Colon (tissue), 2 donors: Measurements from ENCODE around the gene SERPINB10.

ENCODE experiments used
- FAIRE-seq: peaks from 2 replicates; lab custom pipeline; 2012; peaks lifted over from hg19 to GRCh38; lab: Jason Lieb, UNC
- donor health status: control.
- donor health status: control.

The SERPINB10 gene

DNA sequence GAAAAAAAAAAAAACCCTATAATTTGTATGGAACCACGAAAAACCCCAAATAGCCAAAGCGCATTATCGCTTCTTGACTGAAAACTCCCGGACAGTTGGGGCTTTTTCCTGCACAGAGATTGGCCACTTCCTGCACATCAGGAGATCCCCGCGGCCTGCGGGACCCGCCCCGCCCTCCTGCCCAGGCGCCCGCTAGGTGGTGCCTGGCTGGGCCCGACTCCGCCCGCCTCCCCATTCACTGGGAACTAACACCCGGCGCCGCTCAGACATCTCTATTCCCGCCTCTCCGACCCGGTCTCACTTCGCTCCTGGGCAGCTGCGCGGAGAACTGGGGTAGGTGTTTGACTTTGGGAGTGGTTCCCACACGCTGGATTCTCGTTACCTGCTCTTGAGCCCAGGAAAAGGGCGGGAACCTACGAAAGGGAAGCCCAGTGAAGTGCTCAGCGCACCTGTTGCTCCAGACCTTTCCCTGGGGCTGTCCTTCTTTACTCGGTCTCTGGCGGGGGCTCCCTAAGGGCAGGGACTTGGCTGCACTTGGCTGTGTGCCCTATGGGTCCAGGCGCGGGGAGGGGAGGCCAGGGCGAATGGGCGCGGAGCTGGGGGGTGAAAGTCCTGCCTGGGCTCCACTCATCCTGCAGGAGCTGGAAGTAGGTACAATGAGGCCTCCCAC lies 41.4 kb downstream of the SERPINB10 start, which contains the start of gene HMSD:
Gene HMSD (plus strand): TSS at position 234 of the 670 bp plus-strand sequence. CDS start 4,155 bp downstream, outside the sequence.
- FAIRE-seq, result no peak

GRCh38 chr18:63951302-63951705 lies 43.5 kb downstream of the SERPINB10 start:
- no peak for FAIRE-seq

- no peak for FAIRE-seq
Measured at GRCh38 chr18:63953811-63954210, 46.1 kb downstream of the SERPINB10 start.

DNA sequence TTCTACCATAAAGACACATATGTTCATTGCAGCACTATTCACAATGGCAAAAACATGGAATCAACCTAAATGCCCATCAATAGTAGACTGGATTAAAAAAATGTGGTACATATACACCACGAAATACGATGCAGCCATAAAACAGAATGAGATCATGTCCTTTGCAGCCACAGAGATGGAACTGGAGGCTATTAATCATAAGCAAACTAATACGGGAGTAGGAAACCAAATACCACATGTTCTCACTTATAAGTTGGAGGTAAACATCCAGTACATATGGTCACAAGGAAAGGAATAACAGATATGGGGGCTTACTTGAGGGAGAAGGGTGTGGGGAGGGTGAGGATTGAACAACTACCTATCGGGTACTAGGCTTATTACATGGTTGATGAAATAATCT lies 49.0 kb downstream of the SERPINB10 start:
- FAIRE-seq, result no peak

- FAIRE-seq, result no peak
Measured at GRCh38 chr18:63960891-63961290, 53.1 kb downstream of the SERPINB10 start.

- no peak for FAIRE-seq
Measured at GRCh38 chr18:63961435-63961980, 53.8 kb downstream of the SERPINB10 start.

- no peak for FAIRE-seq
Measured at GRCh38 chr18:63962137-63962536, 54.4 kb downstream of the SERPINB10 start.

DNA sequence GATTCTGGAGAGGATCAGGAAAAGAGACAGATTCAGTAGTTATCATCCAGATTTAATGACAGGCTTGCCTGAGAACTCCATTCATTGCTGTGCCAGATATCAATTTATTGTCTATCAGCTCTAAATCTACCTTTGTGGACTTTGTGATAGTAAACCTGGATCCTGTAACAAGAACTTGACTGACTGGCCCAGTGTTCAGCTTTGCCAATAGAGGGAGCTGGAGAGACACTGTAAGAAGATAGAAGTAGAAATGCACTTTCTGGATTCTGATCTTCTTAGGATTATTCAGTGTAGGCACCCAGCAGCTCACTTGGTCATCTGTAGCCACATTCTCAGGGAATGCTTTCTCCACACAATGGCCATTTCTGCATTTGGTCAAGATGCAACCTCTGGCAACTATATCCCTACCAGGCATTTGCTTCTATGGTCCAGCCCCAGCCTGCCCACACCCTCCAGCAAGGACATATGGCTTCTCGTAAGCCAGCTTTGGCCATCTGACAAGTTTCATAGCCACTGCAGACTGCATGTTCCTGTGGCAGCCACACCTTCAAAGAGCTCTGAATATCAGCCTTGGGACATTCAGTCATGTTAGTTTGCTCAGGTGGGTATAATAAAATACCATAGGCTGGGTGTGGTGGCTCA lies 56.0 kb downstream of the SERPINB10 start:
- no peak for FAIRE-seq

- no peak for FAIRE-seq
Measured at GRCh38 chr18:63964908-63965307, 57.1 kb downstream of the SERPINB10 start.

- FAIRE-seq, result no peak
Measured at GRCh38 chr18:63965716-63966330, 58.1 kb downstream of the SERPINB10 start.

GRCh38 chr18:63969942-63970808 lies 62.4 kb downstream of the SERPINB10 start, which contains the start of gene SERPINB8:
TSS of gene SERPINB8 (plus strand) at chr18:63970081. CDS start at chr18:63978309, 8,228 bp downstream.
- FAIRE-seq, result no peak

DNA sequence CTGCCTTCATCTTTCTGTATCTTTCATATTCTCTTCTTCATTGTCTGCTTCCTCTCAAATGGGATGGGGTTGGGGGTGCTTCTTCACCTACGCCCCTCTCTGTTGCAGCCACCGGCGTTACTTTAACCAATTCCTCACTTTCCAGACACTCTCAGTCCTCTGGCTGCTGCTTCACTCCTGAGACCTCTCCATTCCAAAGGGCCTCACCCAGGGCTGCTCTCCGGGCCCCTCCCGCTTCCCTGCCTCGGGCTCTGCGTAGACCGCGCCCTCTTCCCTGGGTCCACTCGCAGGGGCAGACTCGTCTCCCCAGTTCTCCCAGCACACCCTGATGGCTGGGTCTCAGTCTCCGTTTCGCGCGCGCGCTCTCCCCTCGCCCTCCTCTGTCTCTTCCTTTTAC lies 63.0 kb downstream of the SERPINB10 start:
- no peak for FAIRE-seq

GRCh38 chr18:63971320-63972001 lies 63.7 kb downstream of the SERPINB10 start:
- FAIRE-seq, result no peak

- FAIRE-seq, result no peak
Measured at GRCh38 chr18:63972002-63972376, 64.2 kb downstream of the SERPINB10 start.

GRCh38 chr18:63974991-63975390 lies 67.2 kb downstream of the SERPINB10 start:
- FAIRE-seq, result no peak

DNA sequence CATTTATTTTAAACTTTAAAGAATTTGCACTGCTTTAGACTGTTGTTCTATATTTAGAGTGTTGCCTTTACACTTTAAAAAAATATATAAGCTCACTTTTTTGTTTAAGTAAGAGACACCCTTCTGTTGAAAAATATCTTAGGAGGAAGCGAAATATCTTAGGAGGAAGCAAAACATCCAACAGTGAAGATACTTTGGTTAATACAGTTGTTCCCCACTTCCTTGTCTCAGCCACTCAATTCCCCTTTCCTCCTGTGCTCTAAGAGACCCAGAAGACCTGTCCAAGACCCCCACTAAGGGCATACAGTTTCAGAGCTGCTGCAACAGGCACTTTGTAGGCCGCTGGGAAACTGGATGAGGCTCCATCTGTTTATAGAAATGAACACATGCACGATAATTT lies 67.9 kb downstream of the SERPINB10 start:
- FAIRE-seq, result no peak

DNA sequence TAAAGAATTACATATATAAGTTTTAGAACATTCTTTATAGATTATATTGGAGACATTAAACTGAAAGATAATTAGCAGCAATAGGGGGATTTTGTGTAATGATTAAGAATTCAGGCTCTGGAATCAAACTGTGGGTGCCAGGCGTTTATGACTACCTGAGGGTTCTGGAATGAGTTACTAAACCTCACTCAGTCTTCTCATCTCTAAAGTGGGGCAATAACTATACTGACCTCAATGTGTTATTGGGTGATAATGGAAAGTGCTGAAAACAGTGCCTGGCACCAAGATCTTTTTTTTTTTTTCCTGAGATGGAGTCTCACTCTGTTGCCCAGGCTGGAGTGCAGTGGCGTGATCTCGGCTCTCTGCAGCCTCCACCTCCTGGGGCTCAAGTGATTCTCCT lies 69.3 kb downstream of the SERPINB10 start:
- no peak for FAIRE-seq

- FAIRE-seq, result no peak
Measured at GRCh38 chr18:63979409-63979920, 71.7 kb downstream of the SERPINB10 start.

DNA sequence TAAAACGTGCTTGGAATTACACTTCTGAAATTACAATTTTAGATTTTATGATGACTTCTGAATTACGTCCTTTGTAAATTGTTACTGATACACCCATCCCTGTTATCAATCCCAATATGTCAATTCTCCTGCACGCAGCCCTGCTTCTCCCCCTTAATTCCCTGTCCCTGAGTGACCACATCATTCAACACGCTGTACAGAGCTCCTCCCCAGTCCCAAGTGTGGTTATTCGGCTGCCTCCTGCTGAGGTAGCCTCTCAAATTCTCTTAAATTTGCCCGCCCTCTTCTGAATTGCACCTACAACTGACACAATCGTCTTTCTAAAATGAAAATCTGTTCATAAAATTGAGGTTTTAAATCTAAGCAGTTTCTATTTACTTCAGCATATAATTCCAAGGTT lies 72.3 kb downstream of the SERPINB10 start:
- FAIRE-seq, result no peak

- FAIRE-seq, result no peak
Measured at GRCh38 chr18:63980896-63981460, 73.2 kb downstream of the SERPINB10 start.

DNA sequence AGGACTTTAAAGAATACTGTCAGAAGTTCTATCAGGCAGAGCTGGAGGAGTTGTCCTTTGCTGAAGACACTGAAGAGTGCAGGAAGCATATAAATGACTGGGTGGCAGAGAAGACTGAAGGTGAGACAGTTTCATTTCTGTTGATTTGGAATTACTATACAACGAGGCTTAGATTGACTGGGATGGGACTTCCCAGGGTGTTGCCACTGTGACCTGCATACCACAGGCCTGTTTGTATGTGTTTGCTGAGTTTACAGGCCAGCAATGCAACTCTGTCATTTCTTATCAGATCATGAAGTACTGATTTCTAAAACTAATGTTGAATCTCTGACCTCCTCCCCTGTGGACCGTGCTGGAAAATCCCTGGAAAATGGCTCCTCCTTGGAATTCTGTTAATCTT lies 74.0 kb downstream of the SERPINB10 start:
- no peak for FAIRE-seq
